CD14-positive monocyte (primary cell): ENCODE data around the gene DDAH1. TPM values are rescaled to one million over a fixed set of nuclear protein-coding genes. Genes with fewer than 3 reads are reported as not detected.
A peak's percentile ranks its signal among the peaks of the same experiment; 100 is the strongest.
"Not testable (repeated sequence)": the region's sequence is repeated elsewhere in the genome, so short reads cannot be mapped to it uniquely, and the experiment has no call there.

Source experiments
- DNase-seq, 3 donors: peaks; one replicate each; pipeline ENCODE4 v3.0.0-alpha.2; 2011 to 2022
- H2AFZ ChIP-seq: 2 replicates; pipeline ENCODE4 v1.6.0; 2012; ENCODE audit warnings: mild to moderate bottlenecking, low read depth, low read length, inconsistent platforms; ENCODE audit not compliant: insufficient read depth, poor library complexity, severe bottlenecking
- H3K27ac ChIP-seq, 2 donors: 1 replicate in 1 of 2; 2 replicates in 1 of 2; pipeline ENCODE4 v1.5.1; 2012 to 2013; ENCODE audit warnings: low read length in 2 of 2, control low read depth in 1 of 2, inconsistent platforms in 1 of 2, low read depth in 1 of 2, mild to moderate bottlenecking in 1 of 2
- H3K27me3 ChIP-seq, 2 donors: one replicate each; pipeline versions ENCODE4 v1.6.0 to v1.6.1; 2011 to 2013; ENCODE audit warnings: low read length in 2 of 2; ENCODE audit not compliant: control insufficient read depth in 2 of 2, insufficient read depth in 2 of 2
- H3K36me3 ChIP-seq, 2 donors: replicated peaks in 1 of 2; 1 replicate in 1 of 2; 2 replicates in 1 of 2; pipeline versions ENCODE4 v1.5.1 to v1.6.1; 2012 to 2013; ENCODE audit warnings: low read length in 2 of 2, control low read depth in 1 of 2, inconsistent platforms in 1 of 2, mild to moderate bottlenecking in 1 of 2; ENCODE audit not compliant: insufficient read depth in 2 of 2, control insufficient read depth in 1 of 2
- H3K4me1 ChIP-seq, 2 donors: 1 replicate in 1 of 2; 2 replicates in 1 of 2; pipeline versions ENCODE4 v1.5.1 to v1.6.1; 2012 to 2013; ENCODE audit warnings: low read length in 2 of 2, control low read depth in 1 of 2, inconsistent platforms in 1 of 2, mild to moderate bottlenecking in 1 of 2, moderate library complexity in 1 of 2; ENCODE audit not compliant: insufficient read depth in 2 of 2, control insufficient read depth in 1 of 2
- H3K4me2 ChIP-seq: replicated peaks from 2 replicates; pipeline ENCODE3; 2012; ENCODE audit warnings: low read length, moderate library complexity, mild to moderate bottlenecking; ENCODE audit not compliant: poor library complexity, severe bottlenecking; ENCODE audit errors: extremely low read depth
- H3K4me3 ChIP-seq, 3 experiments: fragments of 200-600 bp in 1 of 3; sonication (generic) in 1 of 3; replicated peaks in 1 of 3; 1 replicate in 2 of 3; 2 replicates in 1 of 3; pipeline ENCODE4 v1.5.1; 2011 to 2013; ENCODE audit warnings: low read length in 3 of 3, mild to moderate bottlenecking in 3 of 3, control low read depth in 2 of 3, low read depth in 2 of 3, inconsistent platforms in 1 of 3, moderate library complexity in 1 of 3
- H3K79me2 ChIP-seq: 2 replicates; pipeline ENCODE4 v1.6.0; 2012; ENCODE audit warnings: mild to moderate bottlenecking, control low read depth, inconsistent platforms, low read length, moderate library complexity; ENCODE audit not compliant: insufficient read depth
- H3K9ac ChIP-seq: 2 replicates; pipeline ENCODE4 v1.6.0; 2017; ENCODE audit warnings: low read length, mild to moderate bottlenecking; ENCODE audit not compliant: insufficient read depth, poor library complexity, severe bottlenecking
- H3K9me3 ChIP-seq, 2 donors: replicated peaks in 1 of 2; 1 replicate in 1 of 2; 2 replicates in 1 of 2; pipeline versions ENCODE4 v1.5.1 to v1.6.1; 2012 to 2013; ENCODE audit warnings: low read length in 2 of 2, control low read depth in 1 of 2; ENCODE audit not compliant: control insufficient read depth in 1 of 2, insufficient read depth in 1 of 2
- H4K20me1 ChIP-seq: 2 replicates; pipeline ENCODE4 v1.6.0; 2012; ENCODE audit warnings: mild to moderate bottlenecking, low read length, control low read depth, moderate library complexity; ENCODE audit not compliant: insufficient read depth
- H3K27ac Mint-ChIP-seq, 7 donors: one replicate each; pipeline ENCODE4 v1.8.0; 2020; ENCODE audit warnings: mild to moderate bottlenecking in 7 of 7, mixed read lengths in 7 of 7, moderate library complexity in 6 of 7, inconsistent platforms in 2 of 7
- H3K27me3 Mint-ChIP-seq, 3 donors: one replicate each; pipeline ENCODE4 v1.8.0; 2021 to 2022; ENCODE audit warnings: low read depth in 3 of 3, mild to moderate bottlenecking in 3 of 3, mixed read lengths in 3 of 3, moderate library complexity in 3 of 3, inconsistent platforms in 1 of 3
- H3K36me3 Mint-ChIP-seq, 2 donors: one replicate each; pipeline ENCODE4 v1.8.0; 2020; ENCODE audit warnings: mixed read lengths in 2 of 2, inconsistent platforms in 1 of 2, mild to moderate bottlenecking in 1 of 2
- H3K4me1 Mint-ChIP-seq: one replicate; pipeline ENCODE4 v1.8.0; 2020; ENCODE audit warnings: mild to moderate bottlenecking, mixed read lengths
- H3K4me3 Mint-ChIP-seq, 2 donors: one replicate each; pipeline ENCODE4 v1.8.0; 2020; ENCODE audit warnings: mild to moderate bottlenecking in 2 of 2, mixed read lengths in 2 of 2, moderate library complexity in 1 of 2
- H3K9me3 Mint-ChIP-seq, 7 donors: one replicate each; pipeline ENCODE4 v1.8.0; 2020 to 2022; ENCODE audit warnings: mixed read lengths in 7 of 7, mild to moderate bottlenecking in 6 of 7, moderate library complexity in 6 of 7, inconsistent platforms in 2 of 7
- CTCF ChIP-seq: fragments of 200-600 bp; IDR thresholded peaks from one replicate; pipeline ENCODE4 v1.8.0; 2022; ENCODE audit warnings: antibody characterized with exemption, mild to moderate bottlenecking
- WGBS: methylation state at CpG from one replicate; pipeline ENCODE4 v1.1.5; 2013; ENCODE audit warnings: missing lambda C conversion rate; ENCODE audit not compliant: insufficient coverage; 5-methylcytosine and 5-hydroxymethylcytosine counted together
- intact Hi-C, 2 donors: fragments of 100-400 bp; cut with micrococcal nuclease; formaldehyde crosslinking; loops; one replicate each; pipeline versions ENCODE4 v1.15.0 to v1.15.1; 2023
- polyA minus RNA-seq: library from RNA; depleted of rRNA, polyadenylated mRNA; stranded (reverse); fragments of >200 nt; gene quantifications from 2 replicates; pipeline ENCODE4 v1.2.3, GENCODE V29; 2012
- polyA plus RNA-seq, 3 donors: library from polyadenylated mRNA; depleted of rRNA in 1 of 3; unstranded in 2 of 3; stranded (reverse) in 1 of 3; fragments of 300-500 nt in 2 of 3; fragments of >200 nt in 1 of 3; fragmentation: Illumina TruSeq in 2 of 3; gene quantifications; 1 replicate in 2 of 3; 2 replicates in 1 of 3; pipeline ENCODE4 v1.2.3, GENCODE V29; 2012 to 2021
- total RNA-seq, 12 experiments: library from RNA in 1 of 12; stranded (reverse) in 1 of 12; fragments of 120-200 nt in 1 of 12; gene quantifications; one replicate each; pipeline ENCODE4 v1.2.4 and lab custom pipeline; 2013 to 2026; ENCODE audit warnings: mixed read lengths in 6 of 12, inconsistent platforms in 1 of 12

The DDAH1 gene
- 0.02 TPM for total RNA-seq (2013)
- not detected for polyA plus RNA-seq
- not detected in 2 replicates for polyA minus RNA-seq
- 0 to 13.3 (median 0.08) reads per million in 11 experiments for total RNA-seq (lab: John Stamatoyannopoulos, UW)

GRCh38 chr1:85465099-85465785 is at the start of gene DDAH1:
Gene DDAH1, minus strand, starts transcription at chr1:85465159. Its CDS starts 114 bp downstream, at chr1:85465045.
- no peaks in the 10 kb centered on the region for H3K79me2 ChIP-seq
- WGBS: under 1% methylated on average over 52 of the region's 56 CpGs

GRCh38 chr1:85513998-85514397 is 49.0 kb upstream of the DDAH1 start:
- H3K9me3 ChIP-seq, H3K4me1 Mint-ChIP-seq, H3K4me3 Mint-ChIP-seq, H3K4me1 ChIP-seq, H3K27me3 ChIP-seq, H3K27ac ChIP-seq, H3K4me2 ChIP-seq, intact Hi-C loops, H3K4me3 ChIP-seq, H2AFZ ChIP-seq, H3K27me3 Mint-ChIP-seq, H3K79me2 ChIP-seq, H3K9ac ChIP-seq, DNase-seq, H3K27ac Mint-ChIP-seq, H3K36me3 Mint-ChIP-seq, H4K20me1 ChIP-seq, H3K36me3 ChIP-seq: not testable (repeated sequence)
- WGBS: 100% methylated on average over 1 of the region's 4 CpGs
- H3K9me3 Mint-ChIP-seq: peaks cover 4 to 22% (median 5%) of the 10 kb centered on the region in 7 donors

More at GRCh38 chr1:85465099-85465785, at the start of gene DDAH1:
- no peak within 1 kb of the TSS for H3K27ac ChIP-seq
- H3K27me3 ChIP-seq: peaks cover 31 to 45% of the 10 kb centered on the region in 2 donors
- Mint-ChIP-seq H3K36me3 (peaks cover 0 to 2% of the 10 kb centered on the region in 2 donors), H3K4me1 (peaks cover 14% of the 10 kb centered on the region), H3K27ac (peak within 1 kb of the TSS in 1 of 7 donors; percentile 82), H3K27me3 (peaks cover 38 to 44% (median 38%) of the 10 kb centered on the region in 3 donors), H3K4me3 (peak within 1 kb of the TSS; percentile 70 to 81), H3K9me3 (peaks cover 2 to 14% (median 9%) of the 10 kb centered on the region in 7 donors)
- no peaks in the 10 kb centered on the region for H4K20me1 ChIP-seq
- peak within 1 kb of the TSS; percentile 14 to 73 (median 31) for H3K4me3 ChIP-seq
- H3K9ac ChIP-seq: peak within 1 kb of the TSS; percentile 27
- peak within 1 kb of the TSS; percentile 68 for H2AFZ ChIP-seq
- H3K36me3 ChIP-seq: no peaks in the 10 kb centered on the region
- peak within 1 kb of the TSS; percentile 86 for H3K4me2 ChIP-seq
- H3K4me1 ChIP-seq: peaks cover 6 to 16% of the 10 kb centered on the region in 2 donors
- no peak for TF ChIP-seq CTCF
- H3K9me3 ChIP-seq: peaks cover 0 to 5% of the 10 kb centered on the region in 2 donors
- intact Hi-C loops: no loop called here
- no peak for DNase-seq
